CD4-positive, alpha-beta T cell treated with Interleukin-6 at 100 ng/mL for 8 hours (primary cell): Measurements from ENCODE around the gene OPCML.

Source experiments
- DNase-seq: peaks from one replicate; pipeline ENCODE4 v3.0.0-alpha.2; 2020; ENCODE audit warnings: mixed read lengths, low spot score

OPCML gene

DNA sequence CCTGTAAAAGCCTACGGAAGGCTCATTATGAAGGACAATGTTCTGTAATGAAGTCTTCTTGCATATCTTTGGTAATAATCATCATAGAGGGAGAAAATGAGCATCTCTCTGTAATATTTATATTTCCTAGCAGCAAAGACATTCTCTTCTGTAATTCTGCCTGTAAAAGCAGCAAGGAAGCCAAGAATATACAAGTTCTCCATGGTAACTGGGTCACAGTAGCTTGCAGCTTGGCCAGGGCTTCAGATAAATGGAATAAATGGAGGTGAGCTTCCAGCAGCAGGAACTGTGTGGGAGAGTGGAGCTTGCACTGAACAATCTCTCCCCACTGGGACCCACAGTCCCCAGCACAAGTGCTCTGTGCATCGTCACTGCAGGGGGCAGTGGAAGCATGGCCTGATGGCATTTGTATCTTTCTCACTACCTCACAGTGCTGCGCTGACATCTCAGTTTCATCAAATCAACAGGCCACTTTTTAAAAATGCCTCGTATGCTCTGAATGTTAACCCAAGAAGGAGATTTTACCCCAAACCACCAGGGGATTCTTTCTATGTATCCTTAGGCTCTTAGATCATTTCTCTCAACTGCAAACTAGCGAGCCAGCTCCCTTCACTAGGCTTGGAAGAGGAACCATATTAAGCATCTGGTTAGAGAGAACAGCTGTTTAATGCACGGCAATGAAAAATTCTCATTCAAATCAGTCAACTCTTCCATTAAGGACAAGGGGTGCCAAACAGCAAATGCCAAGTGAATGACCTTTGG is 1059.7 kb downstream of the OPCML start:
- no peak for DNase-seq

- no peak for DNase-seq
Measured at GRCh38 chr11:132471466-132471865, 1060.8 kb downstream of the OPCML start.

GRCh38 chr11:132466983-132467382 is 1065.3 kb downstream of the OPCML start:
- no peak for DNase-seq

DNA sequence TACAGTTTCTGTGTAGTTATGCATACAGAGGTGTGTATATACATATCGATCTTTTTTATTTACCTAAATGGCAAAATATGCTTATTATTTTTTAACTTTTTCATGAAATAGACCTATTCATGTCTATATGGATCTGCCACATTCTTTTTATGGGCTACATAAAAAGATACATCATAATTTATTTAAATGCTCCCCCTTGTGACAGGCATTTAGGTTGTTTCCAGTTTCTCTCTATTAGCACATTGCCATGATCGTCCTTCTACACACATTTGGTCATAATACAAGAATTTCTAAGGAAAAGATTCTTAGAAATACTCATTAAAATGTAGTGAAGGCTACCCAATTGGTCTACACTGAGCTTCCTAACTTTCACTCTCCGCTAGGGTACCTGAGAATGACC is 1067.4 kb downstream of the OPCML start:
- no peak for DNase-seq

DNA sequence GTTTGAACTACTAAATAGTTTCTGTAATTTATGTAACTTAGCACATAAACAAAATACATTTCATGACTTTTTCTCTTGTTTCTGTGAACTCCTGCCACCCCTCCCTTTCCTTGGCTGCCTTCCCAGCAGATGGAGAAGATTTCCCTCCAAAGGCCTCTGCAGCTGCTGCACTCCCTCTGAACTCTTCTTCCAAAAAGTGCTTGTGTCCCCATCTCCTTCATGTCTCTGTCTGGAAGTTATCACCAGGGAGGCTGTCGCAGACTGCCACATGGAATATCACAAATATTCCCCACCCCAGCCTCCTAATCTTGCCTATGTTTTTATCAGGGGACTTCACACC is 1068.3 kb downstream of the OPCML start:
- DNase-seq = no peak

GRCh38 chr11:132463295-132464002 is 1068.9 kb downstream of the OPCML start:
- no peak for DNase-seq

GRCh38 chr11:132459736-132460135 is 1072.6 kb downstream of the OPCML start:
- DNase-seq = no peak

DNA sequence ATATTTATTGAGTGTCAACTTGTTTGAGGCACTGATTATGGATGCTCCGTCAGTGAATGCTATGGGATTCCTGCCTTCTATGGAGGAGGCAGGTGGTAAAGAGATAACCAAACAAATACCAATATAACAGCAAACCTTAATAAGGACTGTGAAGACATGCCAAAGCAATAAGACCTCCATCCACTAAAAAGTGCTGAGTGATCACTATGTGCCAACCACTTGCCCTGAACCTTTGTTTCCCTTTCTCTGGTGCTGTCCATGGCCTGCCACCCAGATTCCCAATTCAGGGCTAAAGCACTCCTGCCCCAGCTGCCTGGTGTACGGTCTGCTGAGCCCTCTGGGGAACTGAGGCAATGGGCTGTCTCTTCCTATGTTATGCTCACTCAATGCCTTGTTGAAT is 1074.9 kb downstream of the OPCML start:
- no peak for DNase-seq

- no peak for DNase-seq
Measured at GRCh38 chr11:132456751-132457328, 1075.5 kb downstream of the OPCML start.

- DNase-seq = no peak
Measured at GRCh38 chr11:132455044-132455443, 1077.3 kb downstream of the OPCML start.

- no peak for DNase-seq
Measured at GRCh38 chr11:132453406-132453805, 1078.9 kb downstream of the OPCML start.

GRCh38 chr11:132452616-132453015 is 1079.7 kb downstream of the OPCML start:
- DNase-seq = no peak

DNA sequence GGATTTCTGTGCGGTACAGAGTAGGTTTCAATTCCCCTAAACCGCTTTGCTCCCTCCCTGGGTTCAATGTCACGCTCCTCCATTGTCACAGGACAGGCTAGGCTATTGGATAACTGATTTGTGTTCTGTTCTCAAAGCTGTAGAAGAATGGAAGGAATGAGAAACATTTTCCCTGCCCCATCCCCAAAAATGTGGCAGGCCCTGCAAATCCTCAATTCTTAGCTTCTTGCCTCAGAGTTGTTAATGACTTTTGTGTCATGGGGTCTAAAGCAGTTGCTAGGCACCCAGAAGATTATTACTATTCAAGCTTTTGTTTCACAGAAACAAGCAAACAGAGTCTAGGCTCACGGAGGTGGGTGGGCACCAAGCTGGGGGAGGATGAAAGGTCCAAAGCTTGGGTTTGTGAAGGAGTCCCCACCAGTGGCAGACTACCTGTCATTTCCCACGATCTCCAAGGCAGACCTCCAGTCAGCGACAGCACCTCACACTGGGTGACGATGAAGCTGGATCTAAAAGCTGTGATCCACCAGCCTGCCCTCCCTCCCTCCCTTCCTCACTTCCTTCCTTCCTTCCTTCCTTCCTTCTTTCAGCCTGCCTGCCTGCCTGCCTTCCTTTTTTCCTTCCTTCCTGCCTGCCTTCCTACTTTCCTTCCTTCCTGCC is 1080.2 kb downstream of the OPCML start:
- no peak for DNase-seq

GRCh38 chr11:132450631-132451030 is 1081.7 kb downstream of the OPCML start:
- no peak for DNase-seq

DNA sequence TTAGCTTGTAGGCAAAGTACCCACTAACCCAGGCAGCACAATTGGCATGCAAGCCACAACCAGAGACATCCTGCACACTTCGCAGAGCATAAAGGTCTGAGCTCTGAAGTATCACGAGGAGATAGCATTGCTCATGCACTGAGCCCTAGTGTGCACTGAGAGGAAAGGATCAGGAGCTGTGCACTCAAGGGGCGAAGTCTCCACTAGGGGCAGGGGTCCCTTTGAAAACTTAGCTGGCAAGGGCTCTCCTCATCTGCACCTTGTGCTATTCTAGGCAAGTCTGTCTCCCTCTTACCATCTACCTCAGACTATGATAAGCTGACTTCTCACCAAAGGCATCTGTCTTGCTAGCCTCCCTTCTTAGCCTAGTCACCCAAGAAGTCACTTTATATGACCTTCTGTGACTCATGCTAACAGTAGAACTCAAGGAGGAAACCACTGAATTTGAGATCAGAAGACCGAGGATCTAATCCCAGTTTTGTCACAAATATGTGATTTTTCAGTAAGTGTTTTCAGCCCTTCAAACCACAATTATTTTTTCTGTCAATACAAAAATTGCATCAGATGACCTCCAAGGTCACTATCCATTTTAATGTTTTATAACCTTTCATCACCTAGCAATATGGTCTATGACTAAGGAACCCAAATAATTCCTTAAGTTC is 1083.8 kb downstream of the OPCML start:
- no peak for DNase-seq

GRCh38 chr11:132447761-132448160 is 1084.5 kb downstream of the OPCML start:
- no peak for DNase-seq

GRCh38 chr11:132445859-132446291 is 1086.4 kb downstream of the OPCML start:
- no peak for DNase-seq

DNA sequence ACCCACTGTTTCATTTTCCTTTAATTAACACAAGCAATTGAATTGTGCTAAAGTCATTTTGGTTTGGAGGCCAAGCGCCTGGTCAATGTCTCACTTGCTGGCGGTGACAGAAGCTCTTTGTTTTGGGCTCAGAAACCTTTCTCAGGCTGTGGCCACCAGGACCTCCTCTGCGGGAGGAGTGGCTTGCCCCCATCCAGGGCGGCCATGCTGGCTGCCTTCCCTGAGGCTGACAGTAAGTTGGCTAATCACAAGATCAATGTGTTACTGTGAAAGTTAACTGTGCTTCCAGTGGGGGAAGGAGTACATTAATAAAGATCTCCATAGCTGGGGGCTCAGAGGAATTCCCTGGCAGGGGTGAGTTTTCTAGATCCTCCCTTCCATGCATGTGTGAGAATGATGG is 1087.4 kb downstream of the OPCML start:
- no peak for DNase-seq

- no peak for DNase-seq
Measured at GRCh38 chr11:132439711-132440255, 1092.5 kb downstream of the OPCML start.

GRCh38 chr11:132438418-132438817 is 1093.9 kb downstream of the OPCML start:
- no peak for DNase-seq

DNA sequence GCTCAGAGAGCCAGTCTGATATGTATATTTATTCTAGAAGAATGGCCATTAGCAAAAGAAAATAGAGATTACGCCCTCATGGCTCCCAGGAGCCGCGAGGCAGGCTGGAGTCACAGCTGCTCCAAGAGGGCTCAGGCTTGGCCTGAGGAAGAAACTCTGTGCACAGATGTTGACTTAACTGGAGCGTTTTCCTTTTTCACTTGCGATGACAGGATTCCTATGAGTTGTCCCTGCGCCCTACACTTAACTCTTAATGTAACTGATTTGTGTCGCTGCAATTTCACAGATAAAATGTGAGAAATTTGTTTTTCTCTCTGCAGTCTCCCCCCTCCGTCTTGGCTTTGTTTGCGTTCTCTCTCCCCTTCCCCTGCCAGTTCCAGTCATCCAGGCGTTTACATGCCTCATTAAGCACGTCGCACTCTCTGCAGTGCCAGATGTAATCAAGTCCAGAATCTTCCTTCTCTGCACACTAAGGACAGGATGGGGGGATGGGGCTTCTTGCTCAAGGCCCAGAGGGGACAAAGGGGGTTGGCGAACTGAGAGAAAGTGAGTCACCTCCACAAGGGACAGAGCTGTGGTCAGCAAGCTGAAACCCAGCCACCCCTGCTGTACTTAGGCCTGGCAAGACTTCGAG is 1101.8 kb downstream of the OPCML start:
- DNase-seq = no peak
